NT2/D1 (cell line): ENCODE data around the gene PANK1.
A peak's percentile ranks its signal among the peaks of the same experiment; 100 is the strongest.

Experiments
- DNase-seq: peaks from one replicate; pipeline ENCODE4 v3.0.0-alpha.2; 2011; ENCODE audit warnings: low read depth, low spot score
- H3K27me3 ChIP-seq: 2 replicates; pipeline ENCODE4 v1.6.0; 2011; ENCODE audit warnings: mild to moderate bottlenecking; ENCODE audit not compliant: insufficient read length, insufficient read depth
- H3K36me3 ChIP-seq: 2 replicates; pipeline ENCODE4 v1.6.1; 2011; ENCODE audit warnings: mild to moderate bottlenecking, low read length, mixed read lengths; ENCODE audit not compliant: insufficient read depth, insufficient read length
- H3K4me1 ChIP-seq: 2 replicates; pipeline ENCODE4 v1.5.1; 2011; ENCODE audit not compliant: insufficient read depth, insufficient read length
- H3K4me3 ChIP-seq: 2 replicates; pipeline ENCODE4 v1.5.1; 2011; ENCODE audit warnings: low read depth; ENCODE audit not compliant: insufficient read length
- H3K9ac ChIP-seq: 2 replicates; pipeline ENCODE4 v1.6.0; 2011; ENCODE audit warnings: low read depth; ENCODE audit not compliant: insufficient read length
- H3K9me3 ChIP-seq: 2 replicates; pipeline ENCODE4 v1.5.1; 2011; ENCODE audit warnings: mild to moderate bottlenecking, low read length; ENCODE audit not compliant: insufficient read depth
- SUZ12 ChIP-seq: IDR thresholded peaks from 2 replicates; pipeline ENCODE4 v1.6.1; 2011; ENCODE audit not compliant: insufficient read length, insufficient read depth; ENCODE audit errors: extremely low read depth
- YY1 ChIP-seq: IDR thresholded peaks from 2 replicates; pipeline ENCODE4 v1.6.1; 2011; ENCODE audit not compliant: insufficient read length, insufficient read depth
- ZNF274 ChIP-seq: IDR thresholded peaks from 2 replicates; pipeline ENCODE4 v1.6.1; 2011; ENCODE audit warnings: mild to moderate bottlenecking, low read depth, low read length

Gene PANK1

GRCh38 chr10:89644691-89644966 is 413 bp downstream of the PANK1 start:
- peak overlapping the region; percentile 98 for H3K9ac ChIP-seq
- TF ChIP-seq YY1: no peak
- no peak for TF ChIP-seq SUZ12
- no peak for TF ChIP-seq ZNF274
- no peaks in the 10 kb centered on the region for H3K4me1 ChIP-seq
- no peak for DNase-seq
- peaks cover 5% of the 10 kb centered on the region for H3K36me3 ChIP-seq
- H3K27me3 ChIP-seq: no peaks in the 10 kb centered on the region
- peak overlapping the region; percentile 82 for H3K4me3 ChIP-seq
- H3K9me3 ChIP-seq: peaks cover 8% of the 10 kb centered on the region; the same call in 1 of the 2 replicates

DNA sequence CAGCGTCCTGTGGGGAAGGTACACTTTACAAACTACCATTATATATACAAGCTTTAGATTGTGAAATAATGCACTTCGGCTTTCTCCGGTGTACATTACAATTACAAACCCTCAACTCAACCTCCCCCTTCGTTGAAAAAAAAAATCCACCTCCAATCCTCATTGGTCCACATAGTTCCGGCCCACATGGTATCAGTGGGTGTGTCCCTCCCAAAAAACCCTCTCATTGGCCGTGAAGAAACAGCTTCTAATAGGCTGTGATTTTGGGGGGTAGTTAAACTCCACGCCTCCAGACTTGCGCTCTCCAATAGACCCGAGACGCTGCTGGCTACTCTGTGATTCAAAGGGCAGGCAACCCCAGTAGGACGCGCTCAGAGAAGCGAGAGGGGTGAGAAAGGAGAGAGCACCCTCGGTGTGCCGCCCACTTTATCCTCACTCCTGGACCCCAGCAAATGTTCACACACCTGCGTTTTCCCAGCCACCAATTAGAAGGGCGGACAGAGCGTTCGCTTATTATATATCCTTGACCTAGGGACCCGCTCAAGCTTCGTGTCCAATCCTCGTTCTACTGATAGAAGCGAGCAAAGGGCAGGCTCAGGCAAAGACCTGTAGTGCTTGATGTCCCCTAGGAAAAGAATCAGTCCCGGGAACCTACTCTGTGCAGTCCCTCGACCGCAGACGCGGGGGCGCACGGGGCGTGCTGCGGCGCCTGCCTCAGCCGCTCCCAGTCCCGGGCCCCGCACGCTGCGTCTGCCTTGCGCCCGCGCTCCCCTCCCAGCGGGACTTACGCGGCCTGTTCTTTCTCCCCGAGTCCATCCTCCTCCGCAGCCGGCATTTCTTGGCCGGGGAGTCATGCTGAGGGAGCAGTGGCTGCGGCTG is 991 bp downstream of the PANK1 start:
- peaks cover 4% of the 10 kb centered on the region; the same call in 1 of the 2 replicates for H3K9me3 ChIP-seq
- H3K4me3 ChIP-seq: peak overlapping the region; percentile 82
- peak overlapping the region; percentile 98 for H3K9ac ChIP-seq
- peak; percentile 82 for DNase-seq
- TF ChIP-seq SUZ12: no peak
- TF ChIP-seq ZNF274: no peak
- no peak for TF ChIP-seq YY1
- peaks cover 5% of the 10 kb centered on the region for H3K36me3 ChIP-seq
- H3K27me3 ChIP-seq: no peaks in the 10 kb centered on the region
- H3K4me1 ChIP-seq: no peaks in the 10 kb centered on the region

DNA sequence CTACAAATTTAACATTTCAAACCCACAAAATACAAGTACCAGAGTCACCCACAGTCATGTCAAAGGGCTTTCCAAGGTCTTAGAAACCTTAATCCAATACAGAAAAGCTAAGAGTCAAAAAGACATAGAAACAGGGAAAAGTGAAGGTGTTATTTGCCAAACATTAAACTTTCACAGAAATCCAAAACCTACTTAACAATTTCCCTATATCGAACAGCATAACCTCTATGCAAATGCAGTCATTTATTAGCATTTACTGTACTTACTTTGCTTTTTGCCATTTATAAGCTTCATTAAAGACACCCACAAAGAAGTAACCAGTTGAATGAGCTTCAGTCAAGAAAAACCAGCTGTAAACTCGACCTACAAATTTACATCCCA is 1.6 kb downstream of the PANK1 start:
- Histone ChIP-seq H3K36me3 (peaks cover 5% of the 10 kb centered on the region), H3K4me3 (peak overlapping the region; percentile 56), H3K27me3 (no peaks in the 10 kb centered on the region), H3K9ac (no peak overlapping the region), H3K9me3 (no peaks in the 10 kb centered on the region), H3K4me1 (no peaks in the 10 kb centered on the region)
- no peak for DNase-seq
- TF ChIP-seq SUZ12 (no peak), YY1 (no peak), ZNF274 (no peak)

DNA sequence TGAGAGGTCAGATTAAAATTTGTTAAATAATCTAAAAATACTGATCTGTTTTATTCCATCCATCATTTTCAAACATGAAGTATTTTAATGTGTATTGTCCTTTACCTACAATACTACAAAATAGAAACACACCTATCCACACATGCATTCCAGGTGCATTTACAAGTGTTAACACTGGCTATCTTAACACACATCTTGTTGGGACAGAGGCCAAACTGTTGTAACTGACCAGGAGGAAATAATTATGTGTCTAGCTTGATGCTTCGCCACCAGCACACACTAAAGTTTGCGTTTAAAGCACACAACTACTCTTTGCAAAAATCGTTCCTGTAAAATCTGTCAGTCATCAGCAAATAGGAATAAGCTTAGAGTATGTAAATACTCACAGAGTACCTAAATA is 2.8 kb downstream of the PANK1 start:
- H3K9ac ChIP-seq: no peak overlapping the region
- TF ChIP-seq SUZ12 (no peak), ZNF274 (no peak), YY1 (no peak)
- DNase-seq: no peak
- H3K4me1 ChIP-seq: no peaks in the 10 kb centered on the region
- H3K36me3 ChIP-seq: peaks cover 6% of the 10 kb centered on the region
- no peaks in the 10 kb centered on the region for H3K27me3 ChIP-seq
- no peaks in the 10 kb centered on the region for H3K9me3 ChIP-seq
- peak overlapping the region; percentile 16 for H3K4me3 ChIP-seq

DNA sequence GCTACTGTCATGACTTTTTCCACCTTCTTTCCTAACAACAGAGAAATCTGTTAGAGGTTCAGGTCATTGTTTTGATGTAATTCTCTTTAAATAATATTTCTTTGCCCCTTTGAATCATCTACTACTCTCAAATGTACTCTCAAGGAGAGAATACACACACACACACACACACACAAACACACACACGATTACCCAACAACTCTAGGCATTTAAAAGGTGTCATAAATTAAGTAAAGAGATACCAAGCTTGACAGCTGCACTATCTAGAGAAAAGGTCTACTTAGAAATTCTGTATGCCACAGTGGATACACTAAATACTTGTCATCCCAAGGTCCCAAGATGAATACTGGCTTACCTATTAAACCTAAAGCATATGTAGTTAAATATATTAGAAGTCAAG is 4.8 kb downstream of the PANK1 start:
- Histone ChIP-seq H3K27me3 (no peaks in the 10 kb centered on the region), H3K4me3 (no peak overlapping the region), H3K9ac (no peak overlapping the region), H3K9me3 (no peaks in the 10 kb centered on the region), H3K36me3 (peaks cover 15% of the 10 kb centered on the region), H3K4me1 (no peaks in the 10 kb centered on the region)
- no peak for DNase-seq
- TF ChIP-seq SUZ12 (no peak), YY1 (no peak), ZNF274 (no peak)

DNA sequence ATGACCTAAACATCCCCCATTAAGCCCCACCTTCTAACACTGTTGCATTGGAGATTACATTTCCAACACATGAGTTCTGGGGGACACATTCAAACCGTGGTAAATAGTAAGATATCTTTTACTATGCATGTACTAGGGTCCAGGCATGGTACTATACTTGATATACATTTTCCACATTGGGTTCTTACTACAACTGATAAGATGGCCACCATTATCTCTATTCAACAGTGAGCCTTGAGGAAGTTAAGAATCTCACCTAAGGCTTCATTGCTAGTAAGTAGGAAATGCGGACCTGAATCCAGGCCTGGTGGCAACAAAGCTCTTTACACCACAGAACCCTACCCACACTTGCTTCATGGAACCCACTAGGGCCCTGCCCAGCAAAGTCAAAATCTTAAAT is 5.7 kb downstream of the PANK1 start:
- no peak overlapping the region for H3K4me3 ChIP-seq
- H3K36me3 ChIP-seq: peaks cover 17% of the 10 kb centered on the region
- H3K27me3 ChIP-seq: no peaks in the 10 kb centered on the region
- H3K9me3 ChIP-seq: no peaks in the 10 kb centered on the region
- DNase-seq: no peak
- TF ChIP-seq YY1 (no peak), SUZ12 (no peak), ZNF274 (no peak)
- no peaks in the 10 kb centered on the region for H3K4me1 ChIP-seq
- no peak overlapping the region for H3K9ac ChIP-seq

DNA sequence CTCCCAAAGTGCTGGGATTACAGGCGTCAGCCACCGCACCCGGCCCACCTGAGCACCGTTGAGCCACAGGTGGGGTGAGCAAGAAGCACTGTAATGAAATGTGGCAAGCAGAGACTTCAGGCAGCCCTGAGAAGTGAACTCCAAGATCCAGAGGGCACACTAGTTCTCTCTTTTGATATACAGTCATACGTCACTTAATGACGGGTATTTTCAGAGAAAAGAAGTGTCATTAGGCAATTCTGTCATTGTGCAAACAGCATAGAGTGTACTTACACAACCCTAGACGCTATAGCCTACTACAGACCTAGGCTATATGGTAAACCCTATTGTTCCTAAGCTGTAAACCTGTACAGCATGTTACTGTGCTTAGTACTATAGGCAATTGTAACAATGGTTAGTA is 7.9 kb downstream of the PANK1 start:
- TF ChIP-seq SUZ12 (no peak), YY1 (no peak), ZNF274 (no peak)
- Histone ChIP-seq H3K36me3 (peaks cover 21% of the 10 kb centered on the region), H3K9me3 (no peaks in the 10 kb centered on the region), H3K27me3 (no peaks in the 10 kb centered on the region), H3K9ac (no peak overlapping the region), H3K4me3 (no peak overlapping the region), H3K4me1 (no peaks in the 10 kb centered on the region)
- DNase-seq: no peak
